ENCODE measurements around the gene ALKBH4. TPM values are rescaled to one million over a fixed set of nuclear protein-coding genes. Genes with fewer than 3 reads are reported as not detected.

ALKBH4 gene
- total and polyA plus RNA-seq, 2 of the 4 experiments (the other 2 are of a cell fraction): 6.1 to 7.4 TPM

DNA sequence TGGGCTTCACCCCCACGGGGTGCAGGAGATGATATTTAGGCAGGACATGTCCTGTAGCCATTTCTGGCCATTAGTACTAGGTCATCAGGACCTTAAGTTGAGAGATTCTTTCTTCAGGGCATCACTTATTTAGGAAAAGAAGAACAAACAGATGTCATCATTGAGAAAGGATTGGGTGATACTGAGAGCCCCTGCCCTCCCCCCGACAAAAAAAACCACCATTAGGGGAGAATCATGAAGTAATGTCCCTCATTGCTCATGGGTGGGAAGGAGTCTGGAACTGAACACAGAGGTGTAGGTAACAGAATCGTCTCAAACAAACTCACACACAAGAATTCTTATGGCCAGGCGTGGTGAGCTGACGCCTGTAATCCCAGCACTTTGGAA is 37.7 kb downstream of the ALKBH4 start:
- Histone ChIP-seq H3K9me1 (ENCODE audit: insufficient read depth, low read length) (no peaks in the 10 kb centered on the region), H3K27me3 (ENCODE audit: control insufficient read depth, insufficient read depth, low read length) (no peaks in the 10 kb centered on the region), H4K8ac (ENCODE audit: low read depth in 2 of 2, low read length in 2 of 2) (no peak overlapping the region), H3K4me1 (ENCODE audit: control insufficient read depth, insufficient read depth, low read length) (no peaks in the 10 kb centered on the region), H3K14ac (replicated peaks; ENCODE audit: low read depth, low read length) (no peak overlapping the region), H3K4me3 (ENCODE audit: insufficient read depth, low read depth, low read length) (no peak overlapping the region), H4K91ac (ENCODE audit: insufficient read depth, low read depth, low read length) (no peak overlapping the region), H3K23ac (ENCODE audit: low read depth, low read length) (no peak overlapping the region), H2BK15ac (ENCODE audit: low read depth, low read length) (no peak overlapping the region), H3K9ac (ENCODE audit: low read depth, low read length) (no peak overlapping the region), H3K36me3 (ENCODE audit: control insufficient read depth, insufficient read depth, low read length) (peaks cover 29% of the 10 kb centered on the region), H3K56ac (ENCODE audit: extremely low read depth, insufficient read depth, low read length) (no peak overlapping the region), H3K9me3 (ENCODE audit: control insufficient read depth, insufficient read depth, low read length) (no peaks in the 10 kb centered on the region), H4K5ac (ENCODE audit: low read depth, low read length) (no peak overlapping the region), H2AK9ac (replicated peaks; ENCODE audit: low read depth, low read length, poor library complexity) (no peak overlapping the region), H2AFZ (replicated peaks; ENCODE audit: low read length, poor library complexity) (no peak overlapping the region), H3K4me2 (ENCODE audit: low read depth, low read length) (no peak overlapping the region), H2BK5ac (ENCODE audit: low read depth, low read length, poor library complexity, severe bottlenecking) (no peak overlapping the region), H3K18ac (ENCODE audit: low read depth, low read length) (no peak overlapping the region), H3K27ac (ENCODE audit: insufficient read depth, low read length) (no peak overlapping the region), H2AK5ac (ENCODE audit: low read depth, low read length) (no peak overlapping the region), H2BK120ac (ENCODE audit: low read depth, low read length) (no peak overlapping the region), H3K79me1 (ENCODE audit: low read depth in 1 of 2, low read length in 2 of 2) (peaks cover 5 to 6% of the 10 kb centered on the region in 2 experiments; a peak in 1 of 4 replicates), H3K4ac (ENCODE audit: low read depth, low read length) (no peak overlapping the region), H2BK20ac (ENCODE audit: low read depth, low read length) (no peak overlapping the region), H4K20me1 (ENCODE audit: insufficient read depth, low read length) (no peaks in the 10 kb centered on the region; the same call in 1 of the 2 replicates)
- BruUV-seq (replicated peaks): no TSS peak
- DNase-seq (no peak), ATAC-seq (ENCODE audit: low read depth) (no peak)
- POLR2A ChIA-PET (ENCODE audit: unreplicated experiment): no interaction called here
- in situ Hi-C loops (cut with MboI; ENCODE audit: low sequenced_read_pairs) (no loop called here), intact Hi-C loops (cut with micrococcal nuclease) (no loop called here), dilution Hi-C loops (cut with HindIII; ENCODE audit: low sequenced_read_pairs, unreplicated experiment) (no loop called here)
- no CpG with 5 or more reads among the region's 5 CpGs for WGBS, 2 experiments (ENCODE audit: extremely low coverage in 2 of 2, insufficient read length in 1 of 2)
- CTCF ChIA-PET: no interaction called here
- TF ChIP-seq BHLHE40 (IDR thresholded peaks at IDR 0.05; ENCODE audit: low read depth, low read length) (no peak), SMC3 (IDR thresholded peaks at IDR 0.05; ENCODE audit: low read depth, low read length) (no peak), MXI1 (IDR thresholded peaks at IDR 0.05; ENCODE audit: borderline replicate concordance, low read depth, low read length) (no peak), NFE2L2 (IDR thresholded peaks at IDR 0.05; ENCODE audit: low read depth, low read length) (no peak), RAD21 (IDR thresholded peaks at IDR 0.05; ENCODE audit: low read length) (no peak), RCOR1 (IDR thresholded peaks at IDR 0.05; ENCODE audit: insufficient replicate concordance, low read length) (no peak), MAFK (IDR thresholded peaks at IDR 0.05; ENCODE audit: low read depth, low read length) (no peak)
